Endothelial cell (in vitro differentiated cells): ENCODE data around the gene FAM163A. TPM values are rescaled to one million over a fixed set of nuclear protein-coding genes. Genes with fewer than 3 reads are reported as not detected.

Source experiments
- DNase-seq: peaks from one replicate; pipeline ENCODE4 v3.0.0; 2021; ENCODE audit warnings: low spot score
- H3K27ac Mint-ChIP-seq: one replicate; pipeline ENCODE4 v1.8.0; 2021; ENCODE audit warnings: mixed read lengths, inconsistent platforms; ENCODE audit not compliant: unreplicated experiment
- H3K27me3 Mint-ChIP-seq: one replicate; pipeline ENCODE4 v1.8.0; 2021; ENCODE audit warnings: mild to moderate bottlenecking, moderate library complexity, mixed read lengths, inconsistent platforms; ENCODE audit not compliant: unreplicated experiment
- H3K36me3 Mint-ChIP-seq: one replicate; pipeline ENCODE4 v1.8.0; 2021; ENCODE audit warnings: mild to moderate bottlenecking, low read depth, mixed read lengths, inconsistent platforms; ENCODE audit not compliant: unreplicated experiment
- H3K4me1 Mint-ChIP-seq: one replicate; pipeline ENCODE4 v1.8.0; 2021; ENCODE audit warnings: mild to moderate bottlenecking, mixed read lengths, inconsistent platforms; ENCODE audit not compliant: unreplicated experiment
- H3K4me3 Mint-ChIP-seq: one replicate; pipeline ENCODE4 v1.8.0; 2021; ENCODE audit warnings: mild to moderate bottlenecking, mixed read lengths, inconsistent platforms; ENCODE audit not compliant: unreplicated experiment
- H3K9me3 Mint-ChIP-seq: one replicate; pipeline ENCODE4 v1.8.0; 2021; ENCODE audit warnings: mixed read lengths, inconsistent platforms; ENCODE audit not compliant: unreplicated experiment
- CTCF ChIP-seq: fragments of 200-600 bp; sonication (generic); IDR thresholded peaks from one replicate; pipeline ENCODE4 v1.5.0; 2021; ENCODE audit warnings: antibody characterized with exemption; ENCODE audit not compliant: unreplicated experiment
- total RNA-seq: library from RNA; stranded (reverse); fragmentation: NEBNext Ultra II Directional; extraction: Animal tissue kit (Norgen Biotek cat#: 25700); gene quantifications from one replicate; pipeline ENCODE4 v1.2.1, GENCODE V29; 2021; ENCODE audit not compliant: unreplicated experiment

FAM163A gene
- total RNA-seq, 1 donor from 2014 or later: not detected

DNA sequence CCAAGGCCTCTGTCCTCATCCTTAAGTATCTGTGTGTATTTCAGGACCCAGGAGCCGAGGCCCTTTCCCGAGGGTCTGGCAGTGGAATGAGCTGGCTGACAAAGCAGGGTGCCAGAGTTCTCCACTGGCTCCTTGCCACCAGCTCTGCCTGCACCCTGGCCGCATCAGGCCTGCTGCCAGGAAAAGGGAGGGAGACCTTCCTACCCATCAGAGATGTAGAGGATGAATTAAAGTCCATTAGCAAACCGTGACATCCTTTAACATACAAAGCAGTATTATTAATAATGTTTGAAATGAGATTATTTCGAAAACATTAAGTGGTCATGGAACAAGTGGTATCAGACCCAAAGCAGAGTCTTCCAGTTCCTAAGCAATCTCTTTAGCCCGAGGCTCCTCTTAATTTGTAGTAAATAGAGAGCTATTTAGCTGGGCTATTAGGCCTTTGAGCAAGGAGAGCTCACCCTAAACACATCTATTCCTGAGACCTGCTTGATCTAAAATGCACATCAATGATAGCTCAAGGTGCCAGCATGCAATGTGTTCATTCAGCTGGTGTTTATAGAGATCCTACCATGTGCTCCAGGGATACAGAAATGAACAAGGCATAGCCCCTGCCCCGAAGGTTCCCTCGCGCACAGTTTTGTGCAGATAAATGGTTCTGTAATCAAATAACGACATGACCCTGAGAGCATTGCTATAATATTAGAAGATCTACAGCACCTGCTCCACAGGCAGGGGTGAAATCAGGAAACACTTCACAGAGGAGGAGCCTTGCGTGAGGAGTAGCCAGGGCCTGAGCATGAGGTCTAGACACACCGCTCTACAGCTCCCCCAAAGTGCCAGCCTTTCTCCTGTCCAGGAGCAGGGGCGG is 44.0 kb downstream of the FAM163A start:
- Mint-ChIP-seq H3K4me3 (no peak overlapping the region), H3K27ac (no peak overlapping the region), H3K27me3 (no peaks in the 10 kb centered on the region), H3K36me3 (no peaks in the 10 kb centered on the region), H3K4me1 (no peaks in the 10 kb centered on the region), H3K9me3 (no peaks in the 10 kb centered on the region)
- no peak for DNase-seq
- TF ChIP-seq CTCF: no peak

- Mint-ChIP-seq H3K27me3 (peaks cover 3% of the 10 kb centered on the region), H3K4me1 (no peaks in the 10 kb centered on the region)
Observed at GRCh38 chr1:179788259-179788658, 45.2 kb downstream of the FAM163A start.

GRCh38 chr1:179793281-179793680 is 50.2 kb downstream of the FAM163A start:
- Mint-ChIP-seq H3K4me3 (no peak overlapping the region), H3K27ac (no peak overlapping the region), H3K36me3 (no peaks in the 10 kb centered on the region), H3K9me3 (no peaks in the 10 kb centered on the region), H3K4me1 (no peaks in the 10 kb centered on the region), H3K27me3 (peaks cover 5% of the 10 kb centered on the region)
- DNase-seq: no peak
- TF ChIP-seq CTCF: no peak

More at GRCh38 chr1:179788259-179788658, 45.2 kb downstream of the FAM163A start:
- DNase-seq: no peak
- Mint-ChIP-seq H3K9me3 (no peaks in the 10 kb centered on the region), H3K27ac (no peak overlapping the region), H3K4me3 (no peak overlapping the region), H3K36me3 (no peaks in the 10 kb centered on the region)
- TF ChIP-seq CTCF: no peak

DNA sequence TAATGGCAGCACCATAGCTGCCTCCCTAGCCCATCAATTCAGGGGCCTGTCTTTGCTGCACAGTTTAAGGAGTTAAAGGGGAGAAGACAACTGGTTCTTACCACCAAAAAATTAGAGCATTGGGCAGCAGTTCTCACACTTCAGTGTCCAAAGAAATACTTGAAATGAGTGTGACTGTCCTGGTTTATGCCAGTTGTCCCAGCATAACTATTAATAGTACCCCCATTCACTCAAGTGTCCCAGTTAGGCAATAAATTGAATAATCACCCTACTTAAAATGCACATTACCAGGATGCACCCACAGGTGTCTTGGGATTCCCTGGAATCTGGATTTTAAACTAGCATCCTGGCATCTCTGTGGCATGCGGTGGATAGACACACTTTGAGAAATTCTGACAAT is 51.1 kb downstream of the FAM163A start:
- DNase-seq: no peak
- Mint-ChIP-seq H3K27ac (no peak overlapping the region), H3K9me3 (no peaks in the 10 kb centered on the region), H3K36me3 (no peaks in the 10 kb centered on the region), H3K27me3 (peaks cover 5% of the 10 kb centered on the region), H3K4me1 (no peaks in the 10 kb centered on the region), H3K4me3 (no peak overlapping the region)
- TF ChIP-seq CTCF: no peak

DNA sequence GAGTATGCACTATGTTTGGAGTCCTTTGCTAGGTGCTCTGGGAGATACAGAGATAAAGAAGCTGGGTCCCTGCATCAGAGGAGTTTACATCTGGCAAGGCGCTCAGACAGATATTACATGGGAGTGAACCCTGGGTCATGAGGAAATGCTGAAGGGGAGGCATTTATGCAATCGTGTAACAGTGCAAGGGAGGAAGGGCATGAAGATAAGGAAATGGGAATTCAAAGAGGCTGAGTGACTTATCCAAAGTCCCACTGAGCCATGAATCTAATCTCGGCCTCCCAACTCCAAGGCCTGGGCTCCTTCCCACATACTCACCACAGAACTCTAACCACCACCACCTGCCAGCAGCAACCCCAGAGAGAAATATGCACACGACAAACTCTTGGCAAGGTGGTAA is 51.6 kb downstream of the FAM163A start:
- Mint-ChIP-seq H3K4me1 (no peaks in the 10 kb centered on the region), H3K9me3 (no peaks in the 10 kb centered on the region), H3K36me3 (no peaks in the 10 kb centered on the region), H3K27ac (no peak overlapping the region), H3K27me3 (peaks cover 5% of the 10 kb centered on the region), H3K4me3 (no peak overlapping the region)
- DNase-seq: no peak
- no peak for TF ChIP-seq CTCF
